T1000 (cell line): Measurements from ENCODE around the gene TUBGCP5.
"Not testable (repeated sequence)": the region's sequence is repeated elsewhere in the genome, so short reads cannot be mapped to it uniquely, and the experiment has no call there.

ENCODE experiments used
- DNase-seq: peaks from one replicate; lab custom pipeline; 2025; ENCODE audit warnings: mixed read lengths; lab: John Stamatoyannopoulos, UW

TUBGCP5 gene

GRCh38 chr15:23039143-23039916 is at the start of gene TUBGCP5:
Gene TUBGCP5, minus strand, starts transcription at chr15:23039569. Its CDS starts 26 bp downstream, at chr15:23039543.
- peak; percentile 96 for DNase-seq

- no peak for DNase-seq
Observed at GRCh38 chr15:23083115-23083514, 43.7 kb upstream of the TUBGCP5 start.

GRCh38 chr15:23081996-23082737 is 42.8 kb upstream of the TUBGCP5 start:
- not testable (repeated sequence) for DNase-seq

GRCh38 chr15:23081271-23081670 is 41.9 kb upstream of the TUBGCP5 start:
- no peak for DNase-seq

DNA sequence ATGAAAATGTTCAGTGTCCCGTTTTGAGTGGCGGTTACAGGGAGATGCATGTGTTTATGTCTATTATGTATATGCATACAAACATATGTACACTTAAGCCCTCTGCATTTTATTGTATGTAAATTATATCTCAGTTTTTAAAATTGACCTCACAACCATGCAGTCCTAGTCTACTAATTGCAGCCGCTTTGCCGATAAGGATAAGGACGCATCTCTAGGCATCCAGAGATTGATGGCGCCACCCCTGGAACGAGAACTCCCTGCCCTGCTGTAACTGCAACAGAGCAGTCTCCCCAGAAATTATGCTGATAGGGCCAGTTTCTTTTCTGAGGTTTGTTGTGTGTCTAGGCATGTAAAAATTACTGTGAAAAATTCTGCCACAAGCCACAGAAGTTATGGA is 40.4 kb upstream of the TUBGCP5 start:
- DNase-seq = no peak

- no peak for DNase-seq
Observed at GRCh38 chr15:23075927-23076326, 36.6 kb upstream of the TUBGCP5 start.

DNA sequence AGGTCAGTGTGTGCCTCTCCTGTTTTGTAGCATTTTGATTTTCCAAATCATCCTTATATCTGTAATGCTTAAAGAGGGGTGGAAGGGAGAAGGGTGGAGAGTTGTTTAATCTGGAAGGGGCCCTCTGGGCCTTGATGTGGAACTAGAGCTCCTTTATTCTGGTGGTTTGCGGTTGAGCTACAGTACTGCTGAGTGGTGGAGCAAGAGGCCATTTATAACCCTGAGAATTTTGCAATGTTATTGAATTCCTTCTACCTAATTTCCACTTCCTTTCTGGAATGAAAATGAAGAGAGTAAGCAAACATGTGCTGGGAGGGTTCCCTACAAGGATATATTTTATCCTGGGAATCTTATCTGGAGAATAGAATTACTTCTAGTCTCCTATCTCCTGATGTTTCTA is 35.3 kb upstream of the TUBGCP5 start:
- no peak for DNase-seq

DNA sequence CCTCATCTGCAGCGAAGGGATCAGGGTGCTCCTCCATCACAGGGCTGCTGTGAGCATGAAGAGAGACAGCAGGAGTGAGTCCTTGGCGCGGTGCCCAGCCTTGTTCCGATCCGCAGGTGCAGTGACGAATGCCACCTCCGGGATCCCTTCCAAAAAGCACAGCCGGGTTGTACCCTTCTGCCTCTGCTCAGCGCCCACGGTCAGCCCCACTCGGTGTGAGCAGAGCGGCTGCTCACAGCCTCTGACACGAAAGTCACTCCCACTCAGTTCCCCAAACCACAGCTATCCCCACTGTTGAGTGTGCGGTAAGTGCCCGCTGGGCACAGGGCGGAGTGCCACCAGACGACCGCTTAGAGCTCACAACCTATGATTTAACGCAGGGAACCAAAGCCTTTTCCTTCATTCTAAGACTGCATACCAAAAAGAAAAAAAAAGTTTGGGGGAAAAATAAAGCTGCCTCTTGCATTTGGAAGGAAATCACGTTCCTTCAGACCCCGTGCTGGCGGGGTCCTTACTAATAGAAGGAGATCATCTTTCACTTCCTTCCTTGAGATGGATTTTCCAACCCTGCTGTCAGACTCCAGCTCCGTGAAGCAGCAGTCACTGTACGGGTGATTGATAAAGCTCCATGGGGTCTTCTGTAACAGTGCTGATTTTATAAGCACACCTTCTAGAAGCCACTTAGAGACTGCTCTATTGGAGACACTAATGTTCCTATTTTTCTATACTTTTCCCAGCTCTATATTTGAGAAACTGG is 34.7 kb upstream of the TUBGCP5 start:
- DNase-seq = no peak

DNA sequence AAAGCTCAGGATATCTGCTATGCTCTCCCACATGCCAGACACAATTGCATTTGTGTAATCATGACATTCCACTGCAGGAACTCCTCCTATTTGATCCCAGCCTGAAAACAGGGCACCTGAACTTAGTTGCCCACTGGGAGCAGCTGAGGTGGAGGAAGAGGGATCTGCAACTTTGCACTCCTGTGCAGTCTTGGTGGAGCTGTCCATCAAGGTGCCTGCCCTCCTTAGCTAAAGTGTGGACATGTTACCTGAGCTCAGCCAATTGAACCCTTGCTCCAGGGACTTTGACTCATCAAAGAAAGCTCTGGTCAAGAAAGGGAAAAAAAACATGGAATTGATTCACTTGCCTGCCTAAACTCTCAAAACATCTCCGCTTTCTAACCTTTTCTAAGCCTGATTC is 33.3 kb upstream of the TUBGCP5 start:
- no peak for DNase-seq

DNA sequence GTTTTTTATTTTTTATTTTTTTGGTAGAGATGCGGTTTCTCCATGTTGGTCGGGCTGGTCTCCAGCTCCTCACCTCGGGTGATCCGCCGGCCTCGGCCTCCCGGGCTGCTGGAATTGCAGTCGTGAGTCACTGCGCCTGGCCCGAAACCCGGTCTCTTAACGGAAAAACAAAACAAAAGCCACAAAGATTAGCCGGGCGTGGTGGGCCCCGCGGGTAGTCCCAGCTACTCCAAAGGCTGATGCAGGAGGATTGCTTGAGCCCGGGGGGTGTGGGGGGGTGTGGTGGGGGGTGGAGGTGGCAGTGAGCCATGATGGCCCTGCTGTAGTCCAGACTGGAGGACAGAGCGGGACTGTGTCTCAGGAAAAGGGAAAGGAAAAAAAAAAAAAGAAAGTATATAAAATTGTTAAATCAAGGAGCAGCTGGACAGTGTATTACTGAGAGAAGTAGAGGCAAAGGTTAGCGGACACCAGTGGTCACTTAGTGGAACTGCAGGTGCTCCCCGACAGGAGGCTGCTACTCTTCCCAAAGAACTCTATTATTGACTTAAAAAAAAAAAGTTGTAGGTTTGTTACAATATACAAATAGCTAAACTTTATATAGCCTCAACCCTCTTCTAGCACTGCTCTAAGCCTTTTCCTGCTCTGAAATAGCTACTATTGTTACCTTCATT is 30.3 kb upstream of the TUBGCP5 start:
- no peak for DNase-seq

DNA sequence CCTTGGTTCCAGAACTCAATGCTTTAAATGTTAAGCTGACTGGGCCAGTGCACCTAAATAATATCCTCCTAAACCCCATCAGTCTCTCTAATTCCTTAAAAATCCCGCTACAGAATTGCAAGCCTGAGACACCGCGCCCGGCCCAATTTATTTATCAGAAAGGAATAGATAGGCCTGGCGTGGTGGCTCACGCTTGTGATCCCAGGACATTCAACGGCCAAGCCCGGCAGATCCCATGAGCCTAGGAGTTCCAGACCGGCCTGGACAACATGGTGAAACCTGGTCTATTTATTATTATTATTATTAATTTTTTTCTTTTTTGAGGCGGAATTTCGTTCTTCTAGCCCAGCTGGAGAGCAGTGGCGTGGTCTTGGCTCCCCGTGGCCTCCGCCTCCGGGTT is 28.0 kb upstream of the TUBGCP5 start:
- DNase-seq = no peak

DNA sequence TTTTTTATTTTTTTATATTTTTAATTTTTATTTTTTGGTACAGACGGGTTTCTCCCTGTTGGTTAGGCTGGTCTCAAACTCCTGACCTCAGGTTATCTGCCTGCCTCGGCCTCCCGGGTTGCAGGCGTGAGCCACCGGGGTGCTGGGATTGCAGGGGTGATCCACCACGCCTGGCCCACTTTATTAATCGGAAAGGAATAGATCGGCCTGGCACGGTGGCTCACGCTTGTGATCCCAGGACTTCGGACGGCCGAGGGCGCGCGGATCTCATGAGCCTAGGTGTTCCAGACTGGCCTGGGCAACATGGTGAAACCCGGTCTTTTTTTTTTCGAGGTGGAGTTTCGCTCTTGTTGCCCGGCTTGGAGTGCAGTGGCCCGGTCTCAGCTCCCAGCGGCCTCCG is 26.5 kb upstream of the TUBGCP5 start:
- DNase-seq = no peak

DNA sequence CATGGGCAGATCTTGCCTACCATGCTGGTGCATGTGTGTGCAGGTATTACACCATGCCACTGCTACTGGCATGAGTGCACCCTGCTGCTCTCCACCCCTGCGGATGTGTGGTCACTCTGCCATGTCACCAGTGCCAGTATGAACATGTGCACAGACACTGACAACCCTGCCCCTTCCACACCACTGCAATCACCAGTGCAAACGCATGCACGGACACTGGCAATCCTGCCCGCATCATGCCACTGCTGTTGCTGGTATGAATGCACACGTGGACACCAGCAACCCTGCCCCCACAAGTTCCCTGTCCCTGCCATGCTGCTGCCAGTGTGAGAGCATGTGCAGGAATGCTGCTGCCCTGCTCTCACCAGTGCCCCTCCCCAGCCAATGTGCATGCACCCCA is 24.8 kb upstream of the TUBGCP5 start:
- no peak for DNase-seq

- DNase-seq = no peak
Observed at GRCh38 chr15:23057707-23058106, 18.3 kb upstream of the TUBGCP5 start.

- DNase-seq = no peak
Observed at GRCh38 chr15:23055316-23055715, 15.9 kb upstream of the TUBGCP5 start.

DNA sequence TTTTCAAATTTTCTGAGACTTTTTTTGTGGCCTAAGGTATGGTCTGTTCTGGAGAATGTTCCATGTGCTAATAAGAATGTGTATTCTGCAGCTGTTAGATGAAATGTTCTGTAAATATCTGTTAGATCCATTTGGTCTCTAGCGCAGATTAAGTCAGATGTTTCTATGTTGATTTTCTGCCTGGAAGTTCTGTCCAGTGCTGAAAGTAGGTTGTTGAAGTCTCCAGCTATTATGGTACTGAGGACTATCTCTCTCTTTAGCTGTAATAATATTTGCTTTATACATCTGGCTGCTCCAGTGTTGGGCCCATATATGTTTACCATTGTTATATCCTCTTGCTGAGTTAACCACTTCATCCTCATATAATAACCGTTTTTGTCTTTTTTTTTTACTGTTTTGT is 13.2 kb upstream of the TUBGCP5 start:
- no peak for DNase-seq

GRCh38 chr15:23050708-23051107 is 11.3 kb upstream of the TUBGCP5 start:
- DNase-seq = no peak

DNA sequence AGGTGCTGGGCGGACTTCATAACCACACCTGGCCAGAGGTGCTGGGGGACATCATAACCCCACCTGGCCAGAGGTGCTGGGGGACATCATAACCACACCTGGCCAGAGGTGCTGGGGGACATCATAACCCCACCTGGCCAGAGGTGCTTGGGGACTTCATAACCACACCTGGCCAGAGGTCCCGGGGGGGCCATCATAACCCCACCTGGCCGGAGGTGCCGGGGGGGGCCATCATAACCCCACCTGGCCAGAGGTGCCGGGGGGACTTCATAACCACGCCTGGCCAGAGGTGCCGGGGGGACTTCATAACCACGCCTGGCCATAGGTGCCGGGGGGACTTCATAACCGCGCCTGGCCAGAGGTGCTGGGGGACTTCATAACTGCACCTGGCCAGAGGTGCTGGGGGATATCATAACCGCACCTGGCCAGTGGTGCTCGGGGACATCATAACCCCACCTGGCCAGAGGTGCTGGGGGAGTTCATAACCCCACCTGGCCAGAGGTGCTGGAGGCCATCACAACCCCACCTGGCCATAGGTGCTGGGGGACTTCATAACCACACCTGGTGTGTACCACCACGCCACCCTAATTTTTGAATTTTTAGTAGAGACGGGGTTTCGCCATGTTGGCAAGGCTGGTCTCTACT is 10.7 kb upstream of the TUBGCP5 start:
- DNase-seq = no peak

- DNase-seq = not testable (repeated sequence)
Observed at GRCh38 chr15:23048572-23049282, 9.4 kb upstream of the TUBGCP5 start.

- not testable (repeated sequence) for DNase-seq
Observed at GRCh38 chr15:23043987-23044386, 4.6 kb upstream of the TUBGCP5 start.

GRCh38 chr15:23043535-23043934 is 4.2 kb upstream of the TUBGCP5 start:
- DNase-seq = not testable (repeated sequence)
